ENCODE measurements around the gene PPIE.

The PPIE gene

DNA sequence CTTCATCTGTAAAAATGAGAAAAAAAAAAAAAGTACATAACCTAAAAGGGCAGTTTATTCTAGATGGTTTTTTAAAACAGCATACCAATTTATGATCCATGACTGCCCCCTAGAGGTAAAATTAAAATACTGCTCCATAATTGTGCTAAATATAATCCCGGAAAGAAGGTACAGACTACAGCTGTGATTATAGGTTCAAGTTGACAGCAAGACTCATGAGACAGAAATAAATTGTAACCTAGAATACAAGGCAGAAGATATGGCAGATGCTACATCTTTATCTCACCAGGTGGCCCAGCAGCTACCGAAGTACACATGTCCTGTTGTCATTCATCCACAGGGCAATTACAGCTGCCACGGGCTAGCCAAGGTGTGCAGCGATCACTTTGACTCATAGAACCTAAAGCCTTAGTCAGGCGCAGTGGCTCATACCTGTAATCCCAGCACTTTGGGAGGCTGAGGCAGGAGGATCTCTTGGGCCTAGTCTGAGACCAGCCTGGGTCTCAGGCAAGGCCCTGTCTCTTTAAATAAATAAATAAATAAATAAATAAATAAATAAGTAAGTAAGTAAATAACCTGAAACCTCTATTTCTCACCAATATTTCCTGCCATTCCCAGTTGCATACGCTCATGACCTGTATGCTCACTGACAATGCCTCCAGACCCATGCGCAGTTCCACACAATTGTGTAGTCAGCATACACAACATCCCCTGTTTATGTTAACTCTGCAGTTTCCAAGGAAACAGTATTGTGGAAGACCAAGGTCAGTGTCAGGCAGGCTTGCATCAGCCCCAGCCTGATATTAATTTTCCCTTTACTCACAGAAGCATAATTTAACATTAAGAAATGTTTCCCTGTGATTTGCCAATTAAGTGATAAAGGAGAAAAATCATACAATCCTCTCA is 18.3 kb upstream of the PPIE start:
- peak; percentile 74 for DNase-seq (ENCODE audit: low spot score)

DNA sequence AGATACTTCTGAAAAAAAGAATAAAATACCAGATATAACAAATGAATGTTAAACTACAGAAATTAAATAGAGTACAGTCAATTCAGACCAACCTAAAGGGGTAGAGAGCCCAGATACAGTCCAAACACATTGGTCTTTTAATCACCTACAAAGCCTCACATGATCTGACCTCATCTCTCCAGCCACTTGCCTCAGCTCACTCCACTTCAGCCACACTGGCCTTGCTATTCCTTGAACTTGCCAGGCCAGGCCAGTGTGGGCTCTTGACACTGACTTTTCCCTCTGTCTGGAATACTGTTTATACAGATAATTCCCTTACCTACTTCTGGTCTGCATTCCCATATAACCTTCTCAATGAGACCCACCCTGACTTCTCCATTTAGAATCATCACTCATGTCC is 17.0 kb upstream of the PPIE start:
- DNase-seq (ENCODE audit: low spot score): no peak

DNA sequence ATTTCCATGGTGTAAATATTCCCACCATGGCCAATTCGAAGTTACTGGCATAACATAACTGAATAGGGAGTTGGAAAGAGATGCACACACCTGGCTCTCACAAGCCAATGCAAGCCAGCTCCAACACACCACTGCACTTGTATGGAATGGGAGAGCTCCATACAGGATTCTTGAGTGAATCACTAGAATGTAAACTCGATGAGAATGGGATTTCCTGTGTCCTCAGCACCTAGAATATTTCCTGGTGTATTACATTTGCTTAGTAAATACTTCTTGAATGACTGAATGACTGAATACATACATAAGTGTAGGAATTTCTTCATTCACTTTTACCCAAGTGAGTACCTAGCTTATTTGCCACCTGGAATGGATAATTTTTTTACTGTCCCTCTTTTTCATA is 16.2 kb upstream of the PPIE start:
- no peak for DNase-seq (ENCODE audit: low spot score)

DNA sequence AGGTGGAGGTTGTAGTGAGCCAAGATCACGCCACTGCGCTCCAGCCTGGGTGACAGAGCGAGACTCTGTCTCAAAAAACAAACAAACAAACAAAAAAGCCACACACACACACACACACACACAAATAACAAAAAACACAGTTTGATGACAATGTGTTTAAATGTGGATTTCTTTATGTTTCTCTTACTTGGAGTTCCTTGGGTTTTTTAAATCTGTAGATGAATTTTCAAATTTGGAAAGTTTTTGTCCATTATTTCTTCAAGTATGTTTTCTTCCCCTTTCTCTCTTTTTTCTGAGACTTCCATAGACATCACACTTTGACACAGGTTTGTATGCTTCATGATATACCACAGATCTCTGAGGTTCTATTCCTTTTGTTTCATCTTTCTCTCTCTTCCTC is 12.1 kb upstream of the PPIE start:
- no peak for DNase-seq (ENCODE audit: low spot score)

DNA sequence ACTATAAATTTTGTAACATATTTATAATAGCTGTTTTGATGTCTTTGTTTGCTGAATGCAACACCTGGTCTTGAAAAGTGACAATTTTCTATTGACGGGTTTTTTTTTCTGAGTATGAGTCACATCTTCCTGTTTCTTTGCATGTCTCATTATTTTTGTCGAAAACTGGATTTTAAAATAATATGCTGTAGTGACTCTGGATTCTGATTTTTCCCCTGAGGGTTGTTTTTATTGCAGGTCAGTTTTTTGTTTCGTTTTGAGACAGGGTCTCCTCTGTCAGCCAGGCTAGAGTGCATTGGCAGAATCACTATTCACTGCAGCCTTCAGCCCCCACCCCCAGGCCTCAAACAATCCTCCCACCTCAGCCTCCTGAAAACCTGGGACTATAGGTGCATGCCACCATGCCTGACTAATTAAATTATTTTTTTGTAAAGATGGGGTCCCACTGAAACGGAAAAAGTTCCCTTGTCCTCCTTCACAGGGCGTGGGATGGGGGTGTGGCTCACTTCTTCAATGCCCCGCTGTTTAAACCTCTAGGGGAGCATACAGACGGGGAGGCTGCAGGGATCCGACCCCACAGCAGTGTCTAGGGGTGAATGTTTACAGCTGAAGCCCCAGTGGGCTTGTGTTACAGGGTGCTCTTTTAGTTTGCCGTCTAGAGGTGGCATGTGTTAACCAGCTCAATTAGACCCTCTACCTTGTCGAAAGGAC is 11.3 kb upstream of the PPIE start:
- DNase-seq (ENCODE audit: low spot score): peak; percentile 38

DNA sequence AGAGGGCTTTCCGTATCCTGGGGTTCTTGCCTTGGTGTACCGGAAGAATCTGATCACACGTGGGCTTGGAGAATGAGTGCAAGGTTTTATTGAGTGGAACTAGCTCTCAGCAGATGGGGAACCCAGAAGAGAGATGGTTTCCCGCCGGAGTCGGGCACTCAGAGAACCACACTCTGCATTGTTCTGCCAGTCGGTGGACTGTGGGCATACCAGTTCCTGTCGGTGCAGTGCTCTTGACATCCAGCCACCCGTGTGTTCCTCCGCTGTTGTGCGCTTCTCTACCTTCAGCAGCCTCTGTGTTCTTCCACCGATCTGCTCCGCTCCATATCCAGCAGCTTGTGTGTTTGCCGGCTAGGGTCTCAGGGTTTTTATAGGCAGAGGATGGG is 10.8 kb upstream of the PPIE start:
- DNase-seq (ENCODE audit: low spot score): no peak

DNA sequence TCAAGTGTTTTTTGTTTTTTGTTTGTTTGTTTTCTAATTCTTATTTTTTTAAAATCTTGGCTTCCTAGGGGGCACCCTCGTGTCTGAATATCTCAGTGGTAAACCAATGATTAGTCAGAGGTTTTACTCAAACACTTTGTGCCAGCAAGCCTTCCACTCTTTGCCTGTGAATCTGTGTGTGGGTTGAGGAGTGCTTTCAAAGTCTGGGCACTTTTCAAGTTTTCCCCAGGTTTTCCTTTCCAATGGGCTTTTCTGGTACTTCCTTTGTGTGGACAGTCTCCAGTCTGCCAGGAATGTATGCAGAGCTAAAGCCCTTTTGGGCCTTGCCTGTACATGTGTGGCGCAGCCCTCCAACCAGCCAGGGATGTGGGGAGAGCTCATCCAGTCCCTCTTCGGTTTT is 9.7 kb upstream of the PPIE start:
- no peak for DNase-seq (ENCODE audit: low spot score)

DNA sequence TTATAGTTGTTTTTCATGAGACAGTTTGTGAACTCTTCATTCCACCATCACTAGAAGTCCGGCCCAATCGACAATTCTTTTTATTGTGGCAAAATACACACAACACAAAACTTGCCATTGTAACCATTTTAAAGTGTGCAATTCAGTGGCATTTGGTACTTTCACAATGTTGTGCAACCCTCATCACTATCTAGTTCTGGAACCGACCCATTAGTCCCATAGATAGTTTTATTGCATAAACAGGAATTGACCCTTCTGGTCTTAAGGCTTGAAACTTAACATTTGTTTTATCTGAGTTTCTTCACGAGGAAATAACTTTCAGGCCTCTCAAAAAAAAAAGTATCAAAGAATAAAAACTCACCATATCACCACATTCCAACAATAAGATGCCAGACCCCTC is 8.8 kb upstream of the PPIE start:
- DNase-seq (ENCODE audit: low spot score): no peak

DNA sequence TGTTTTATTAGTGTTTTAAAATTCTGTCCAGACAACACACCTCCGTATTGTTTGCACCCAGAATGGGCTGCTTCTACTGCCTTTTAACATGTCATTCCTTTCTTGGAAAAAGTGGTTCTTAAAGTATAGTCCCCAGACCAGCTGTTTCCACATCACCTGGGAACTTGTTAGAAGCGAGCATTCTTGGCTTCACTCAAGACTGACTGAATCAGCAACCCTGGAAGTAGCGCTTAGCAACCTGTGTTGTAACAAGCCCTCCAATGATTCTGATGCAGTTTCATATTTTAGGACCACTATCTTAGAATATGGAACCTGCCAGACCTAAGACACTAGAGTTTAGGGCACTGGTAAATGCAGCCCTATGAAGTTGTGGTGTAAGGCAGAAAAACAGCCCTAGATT is 6.0 kb upstream of the PPIE start:
- DNase-seq (ENCODE audit: low spot score): no peak

DNA sequence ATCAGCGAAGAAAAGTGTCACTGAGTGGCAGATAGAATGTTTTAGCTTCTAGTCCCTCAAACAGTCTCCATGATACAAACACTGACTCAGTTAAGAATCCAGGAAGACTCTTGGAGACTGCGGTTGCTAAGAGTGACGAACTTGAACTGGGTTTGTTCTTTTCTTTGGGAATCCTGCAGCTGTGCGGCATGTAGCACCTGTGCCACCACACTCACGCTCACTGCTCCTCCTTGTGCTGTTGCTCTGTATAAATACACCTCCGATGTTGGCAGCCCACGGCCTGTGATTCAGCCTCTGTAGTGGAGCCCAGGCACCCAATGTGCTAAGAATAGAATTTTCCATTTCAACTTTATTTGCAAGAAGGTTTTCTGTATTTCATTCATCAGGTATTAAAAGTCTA is 5.5 kb upstream of the PPIE start:
- DNase-seq (ENCODE audit: low spot score): no peak

DNA sequence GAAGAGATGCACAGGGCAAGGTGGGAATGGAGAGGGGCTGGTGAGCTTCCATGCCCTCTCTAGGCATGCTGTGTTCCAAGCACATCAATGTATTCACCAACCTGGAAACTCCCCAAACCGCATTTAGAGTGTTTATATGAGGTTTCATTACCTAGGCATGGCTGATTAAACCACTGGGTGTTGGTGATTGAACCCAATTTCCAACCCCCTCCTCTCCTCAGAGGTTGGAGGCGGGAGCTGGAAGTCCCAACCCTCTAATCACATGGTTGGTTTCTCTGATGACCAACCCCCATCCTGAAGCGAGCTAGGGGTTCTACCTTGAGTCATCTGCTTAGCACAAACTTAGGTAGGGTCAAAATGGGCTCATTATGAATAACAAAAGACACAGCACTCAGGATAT is 3.0 kb upstream of the PPIE start:
- peak; percentile 10 for DNase-seq (ENCODE audit: low spot score)

DNA sequence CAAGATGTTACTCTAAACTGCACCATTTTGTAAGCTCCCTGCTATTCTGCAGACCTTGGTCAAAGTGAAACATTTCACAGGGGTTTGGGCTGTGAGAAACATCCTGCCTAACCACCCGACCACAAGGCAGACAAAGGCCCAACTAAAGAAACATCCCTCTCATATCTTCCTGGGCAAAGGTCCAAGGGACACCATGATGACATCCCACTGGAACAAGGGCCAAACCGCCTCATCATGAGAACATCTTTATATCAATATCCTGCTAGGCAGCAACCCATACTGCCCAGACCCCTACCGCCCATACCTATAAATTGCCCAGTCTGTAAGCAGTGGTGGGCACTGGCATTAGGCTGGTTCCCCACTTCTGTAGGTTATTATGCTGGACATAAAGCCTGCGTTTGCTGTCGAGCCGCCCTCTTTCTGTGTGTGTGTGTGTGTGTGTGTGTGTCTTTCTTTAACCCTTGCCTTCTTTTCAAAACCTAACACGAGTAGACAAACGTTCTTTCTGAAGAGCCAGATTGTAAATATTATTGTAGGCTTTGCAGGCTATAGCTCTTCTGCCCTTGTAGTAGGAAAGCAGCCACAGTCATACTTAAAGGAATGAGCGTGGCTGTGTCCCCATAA is 1.0 kb upstream of the PPIE start:
- peak; percentile 37 for DNase-seq (ENCODE audit: low spot score)

DNA sequence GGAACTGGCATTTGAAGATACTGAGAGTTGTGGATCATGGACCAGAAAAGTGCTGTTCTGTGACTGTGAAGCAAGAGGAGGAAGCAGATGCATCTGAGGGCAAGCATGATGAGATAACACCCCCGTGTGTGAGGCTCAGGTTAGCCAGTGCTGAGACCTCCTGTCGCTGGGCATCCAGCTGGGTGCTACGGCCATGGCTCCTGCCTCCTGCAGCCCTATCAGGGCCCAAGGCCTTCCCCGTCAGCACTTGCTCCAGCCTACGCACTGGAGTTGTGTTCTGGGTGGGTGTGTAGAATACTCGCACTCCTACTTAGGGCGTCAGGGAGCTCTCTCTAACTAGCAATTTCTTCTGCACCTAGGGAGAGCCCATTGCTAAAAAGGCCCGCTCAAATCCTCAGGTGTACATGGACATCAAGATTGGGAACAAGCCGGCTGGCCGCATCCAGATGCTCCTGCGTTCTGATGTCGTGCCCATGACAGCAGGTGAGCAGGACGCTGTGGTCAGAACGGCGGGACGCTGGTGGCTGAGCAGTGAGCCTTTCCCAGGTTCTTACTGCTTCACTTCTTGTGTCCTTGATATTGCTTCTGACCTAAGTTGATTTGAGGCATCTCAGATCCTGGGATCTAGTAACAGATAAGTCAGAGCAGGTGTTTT is 6.5 kb downstream of the PPIE start:
- no peak for DNase-seq (ENCODE audit: low spot score)

DNA sequence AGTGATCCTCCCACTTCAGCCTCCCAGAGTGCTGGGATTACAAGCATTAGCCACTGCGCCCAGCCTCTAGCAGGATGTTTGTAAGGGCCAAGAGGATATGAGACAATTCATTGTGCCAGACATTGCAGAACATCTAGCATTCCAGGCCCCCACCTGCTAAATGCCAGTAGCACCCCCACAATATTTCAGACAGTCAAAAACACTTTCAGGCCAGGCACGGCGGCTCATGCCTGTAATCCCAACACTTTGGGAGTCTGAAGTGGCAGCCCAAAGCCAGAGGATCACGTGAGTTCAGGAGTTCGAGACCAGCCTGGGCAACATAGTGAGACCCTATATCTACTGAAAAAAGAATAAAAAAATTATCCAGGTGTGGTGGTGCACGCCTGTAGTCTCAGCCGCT is 12.9 kb downstream of the PPIE start:
- DNase-seq (ENCODE audit: low spot score): no peak

DNA sequence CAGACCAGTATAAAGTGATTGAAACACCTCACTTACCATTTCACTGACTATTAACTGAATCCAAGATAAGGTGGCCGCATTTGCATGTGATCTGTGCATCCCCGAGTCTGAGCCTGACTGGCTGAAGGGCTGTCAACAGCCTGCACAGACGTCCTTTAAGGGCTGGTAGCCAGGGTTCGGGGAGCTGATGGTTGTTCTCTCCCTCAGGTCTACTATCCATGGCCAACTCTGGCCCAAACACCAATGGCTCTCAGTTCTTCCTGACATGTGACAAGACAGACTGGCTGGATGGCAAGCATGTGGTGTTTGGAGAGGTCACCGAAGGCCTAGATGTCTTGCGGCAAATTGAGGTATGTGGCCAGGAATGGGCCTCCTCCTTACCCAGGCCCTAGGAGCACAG is 14.0 kb downstream of the PPIE start:
- DNase-seq (ENCODE audit: low spot score): no peak

DNA sequence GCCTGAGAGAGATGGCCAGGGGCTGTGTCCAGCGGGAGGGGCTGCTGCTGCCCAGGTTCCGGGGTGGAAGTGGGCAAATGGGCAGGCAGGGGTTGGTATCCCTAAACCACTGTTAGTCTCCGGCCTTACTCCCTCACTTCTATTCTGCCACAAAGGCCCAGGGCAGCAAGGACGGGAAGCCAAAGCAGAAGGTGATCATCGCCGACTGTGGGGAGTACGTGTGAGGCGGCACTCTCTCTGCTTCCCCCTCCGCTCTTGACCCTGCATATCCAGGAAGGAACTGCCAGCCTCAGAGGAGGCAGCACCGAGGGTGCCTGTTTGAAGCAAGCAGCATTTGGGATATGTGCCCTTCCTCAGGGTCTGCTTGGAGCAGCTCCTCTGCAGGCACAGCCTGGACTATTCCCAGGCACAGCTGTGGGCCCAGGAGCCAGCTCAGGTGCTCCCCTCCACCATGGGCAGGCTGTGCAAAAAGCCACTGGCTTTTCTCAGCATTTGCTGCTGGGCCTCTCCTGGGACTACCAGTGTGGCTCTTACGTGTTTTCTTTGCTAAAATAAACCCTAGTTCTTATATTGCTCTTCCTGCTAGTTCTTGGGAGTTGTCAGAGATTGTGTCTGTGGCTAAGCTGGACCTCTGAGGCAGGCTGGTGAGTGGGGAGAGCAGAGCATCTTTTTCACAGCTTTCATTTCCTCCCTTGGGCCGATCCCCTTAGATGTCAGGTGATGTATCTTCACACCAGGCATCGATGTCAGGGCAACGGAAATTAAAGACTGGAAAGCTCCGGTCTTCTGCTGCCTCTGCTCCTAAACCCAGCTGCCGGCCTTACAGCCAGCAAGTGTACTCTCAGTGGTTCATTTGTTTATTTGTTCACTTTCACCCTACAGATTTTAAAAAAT is 14.7 kb downstream of the PPIE start:
- no peak for DNase-seq (ENCODE audit: low spot score)

DNA sequence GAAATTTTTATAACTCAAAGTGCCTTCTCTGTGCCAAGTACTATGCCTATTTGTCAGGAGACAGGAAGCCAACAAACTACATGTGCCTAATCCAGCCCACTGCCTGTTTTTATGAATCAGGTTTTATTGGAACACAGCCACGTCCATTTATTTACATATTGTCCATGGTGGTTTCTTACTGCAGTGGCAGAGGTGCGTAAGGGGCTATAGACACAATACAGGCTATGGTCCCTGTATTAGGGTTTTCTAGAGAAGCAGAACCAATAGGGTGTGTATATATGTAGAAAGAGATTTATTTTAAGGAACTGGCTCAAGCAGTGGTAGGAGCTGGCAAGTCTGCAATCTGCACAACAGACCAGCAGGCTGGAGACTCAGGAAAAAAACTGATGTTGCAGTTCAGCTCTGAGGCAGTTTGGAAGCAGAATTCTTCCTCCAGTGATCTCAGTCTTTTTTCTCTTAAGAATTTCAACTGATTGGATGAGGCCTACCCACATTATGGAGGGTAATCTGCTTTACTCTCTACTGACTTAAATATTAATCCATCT is 15.4 kb downstream of the PPIE start:
- no peak for DNase-seq (ENCODE audit: low spot score)

DNA sequence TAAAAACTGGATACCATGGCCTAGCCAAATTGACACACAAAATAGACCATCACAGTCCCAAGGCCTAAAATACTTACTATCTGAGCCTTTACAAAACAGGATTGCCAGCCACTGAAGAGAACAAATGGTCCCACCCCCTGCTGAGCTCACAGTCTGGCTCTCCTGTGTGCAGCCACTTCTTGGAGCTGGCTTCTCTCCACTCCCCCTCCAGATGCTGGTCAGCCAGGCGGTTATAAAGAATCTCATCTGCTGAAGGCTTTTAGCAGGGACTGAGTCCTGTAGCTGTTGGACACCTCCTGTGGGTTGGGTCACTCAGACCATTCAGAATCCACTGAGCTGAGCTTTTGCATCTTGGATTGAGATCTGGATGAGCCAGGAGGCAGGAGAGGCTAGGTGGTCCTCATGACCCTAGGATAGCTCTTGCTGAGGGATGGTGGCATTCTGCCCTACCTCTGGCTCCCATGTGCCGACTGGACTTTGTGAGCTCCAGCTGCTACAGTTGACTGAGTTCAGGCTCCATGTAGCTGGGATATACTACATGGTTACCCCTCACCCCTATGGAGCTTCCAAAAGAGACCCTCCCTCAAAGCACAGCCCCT is 16.3 kb downstream of the PPIE start:
- DNase-seq (ENCODE audit: low spot score): no peak

DNA sequence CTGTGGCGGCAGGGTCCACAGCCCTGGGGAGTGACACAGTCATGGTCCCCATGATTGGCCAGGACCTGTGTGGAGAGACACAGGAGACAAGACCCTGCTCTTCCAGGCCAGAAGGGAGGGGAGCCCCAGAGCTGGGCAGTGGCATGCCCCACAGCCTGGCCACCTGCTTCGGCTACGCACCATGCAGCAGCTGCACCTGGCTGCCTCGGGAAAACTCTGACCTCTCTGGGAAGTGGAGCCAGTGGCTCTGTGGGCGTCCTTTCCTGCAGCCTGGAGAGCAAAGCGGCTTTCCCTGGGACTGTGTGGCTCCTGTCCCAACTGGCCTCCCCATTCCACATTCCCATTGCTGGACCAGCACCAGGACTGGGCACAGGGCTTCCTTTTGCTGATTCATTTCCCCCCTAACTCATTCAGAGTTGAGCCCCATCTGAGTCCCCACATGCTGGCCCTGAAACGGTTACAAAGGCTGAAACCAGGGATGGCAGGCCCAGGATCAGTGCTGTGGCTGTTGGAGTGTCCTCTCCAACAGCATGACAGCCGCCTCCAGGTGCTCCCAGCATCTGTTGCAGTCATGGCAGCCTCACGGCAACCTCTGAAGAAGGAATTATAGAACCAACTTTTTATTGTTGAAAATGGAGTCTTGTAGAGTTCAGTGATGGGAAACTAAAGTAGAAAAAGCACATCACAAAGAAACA is 17.4 kb downstream of the PPIE start:
- DNase-seq (ENCODE audit: low spot score): no peak

DNA sequence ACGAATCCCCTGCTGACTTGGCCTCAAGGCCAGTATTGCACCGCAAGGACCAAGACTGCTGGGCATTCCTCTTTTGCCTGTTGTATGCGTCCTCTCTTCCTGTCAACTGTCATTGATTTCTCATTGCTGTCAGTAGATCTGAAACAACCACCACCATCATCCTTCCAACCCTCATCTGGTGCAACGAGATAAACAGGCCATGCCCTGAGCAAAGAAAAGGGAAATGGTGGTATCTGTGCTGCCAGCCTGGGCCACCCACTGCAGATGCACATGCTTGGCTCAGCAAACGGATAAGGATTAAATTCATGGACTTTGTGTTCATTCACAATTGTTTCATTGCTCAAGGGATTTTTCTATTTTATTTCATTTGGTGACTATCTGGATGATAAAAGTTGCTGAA is 18.8 kb downstream of the PPIE start:
- no peak for DNase-seq (ENCODE audit: low spot score)
